Omental fat pad (tissue), 4 donors: ENCODE data around the gene CEACAM7. TPM values are rescaled to one million over a fixed set of nuclear protein-coding genes. Genes with fewer than 3 reads are reported as not detected.
A peak's percentile ranks its signal among the peaks of the same experiment; 100 is the strongest.
"Not testable (repeated sequence)": the region's sequence is repeated elsewhere in the genome, so short reads cannot be mapped to it uniquely, and the experiment has no call there.

Experiments used
- ATAC-seq: fragments of 150-250 bp; one replicate; pipeline ENCODE4 v1.9.1; 2016; ENCODE audit warnings: mild to moderate bottlenecking, moderate library complexity; ENCODE audit not compliant: low FRiP score
- DNase-seq: peaks from one replicate; pipeline ENCODE4 v3.0.0-alpha.2; 2019; ENCODE audit warnings: low spot score
- CTCF ChIP-seq, 3 donors: fragments of 450-650 bp; IDR thresholded peaks; one replicate each; pipeline ENCODE4 v1.5.1; 2016 to 2017; ENCODE audit warnings: antibody characterized with exemption in 3 of 3, mild to moderate bottlenecking in 3 of 3, moderate library complexity in 2 of 3
- total RNA-seq, 4 donors: library from RNA; depleted of rRNA; stranded (reverse); fragments of >200 nt; gene quantifications; one replicate each; pipeline ENCODE4 v1.1.0, GENCODE V29; 2016

CEACAM7 gene
- total RNA-seq, 4 donors from 2014 or later = not detected

GRCh38 chr19:41657157-41657556, 30.9 kb downstream of the CEACAM7 start:
- no peak for TF ChIP-seq CTCF (IDR thresholded peaks at IDR 0.05)
- ATAC-seq = no peak
- no peak for DNase-seq

- ATAC-seq, DNase-seq: not testable (repeated sequence)
These were observed 31.3 kb downstream of the CEACAM7 start for GRCh38 chr19:41656756-41657155.

GRCh38 chr19:41652250-41652649, 35.8 kb downstream of the CEACAM7 start:
- ATAC-seq (no peak), DNase-seq (no peak)
- TF ChIP-seq CTCF (IDR thresholded peaks at IDR 0.05) = no peak

GRCh38 chr19:41649827-41650226, 38.2 kb downstream of the CEACAM7 start:
- TF ChIP-seq CTCF (IDR thresholded peaks at IDR 0.05) = no peak
- DNase-seq (no peak), ATAC-seq (no peak)

- DNase-seq = no peak
- no peak for TF ChIP-seq CTCF (IDR thresholded peaks at IDR 0.05)
- no peak for ATAC-seq
These were observed 41.4 kb downstream of the CEACAM7 start for GRCh38 chr19:41646589-41647204.

GRCh38 chr19:41641879-41642485, 46.1 kb downstream of the CEACAM7 start:
- peak in 2 of 3 donors; percentile 14 to 42 for TF ChIP-seq CTCF (IDR thresholded peaks at IDR 0.05)
- ATAC-seq (no peak), DNase-seq (no peak)

GRCh38 chr19:41638641-41639081, 49.4 kb downstream of the CEACAM7 start:
- TF ChIP-seq CTCF (IDR thresholded peaks at IDR 0.05) = no peak
- ATAC-seq = no peak

More at GRCh38 chr19:41638641-41639081, 49.4 kb downstream of the CEACAM7 start:
- DNase-seq = no peak
